Neural cell (in vitro differentiated cells): ENCODE measurements around the gene HOXC10.

Experiments
- CTCF ChIP-seq: fragments of 450-650 bp; IDR thresholded peaks from 2 replicates; pipeline ENCODE4 v1.5.1; 2014; ENCODE audit warnings: antibody characterized with exemption, mild to moderate bottlenecking, moderate library complexity; ENCODE audit not compliant: poor library complexity, severe bottlenecking
- EP300 ChIP-seq: fragments of 450-650 bp; conservative IDR thresholded peaks from 2 replicates; pipeline ENCODE4 v1.6.1; 2014; ENCODE audit warnings: antibody characterized with exemption, mild to moderate bottlenecking, moderate library complexity; ENCODE audit not compliant: poor library complexity, severe bottlenecking
- EZH2 ChIP-seq: fragments of 200-600, 300-800 bp; shearing (Covaris generic), sonication (generic); IDR thresholded peaks from 2 replicates; pipeline ENCODE4 v1.6.1; 2014; ENCODE audit warnings: antibody characterized with exemption, low read length, borderline replicate concordance, mild to moderate bottlenecking; ENCODE audit not compliant: insufficient read depth, poor library complexity, severe bottlenecking
- MXI1 ChIP-seq: fragments of 450-650 bp; conservative IDR thresholded peaks from 2 replicates; pipeline ENCODE4 v1.6.1; 2014; ENCODE audit warnings: antibody characterized with exemption, mild to moderate bottlenecking; ENCODE audit not compliant: poor library complexity, severe bottlenecking
- POLR2AphosphoS5 ChIP-seq: IDR thresholded peaks from 2 replicates; pipeline ENCODE4 v1.6.1; 2012
- RAD21 ChIP-seq: fragments of 450-650 bp; conservative IDR thresholded peaks from 2 replicates; pipeline ENCODE4 v1.6.1; 2014; ENCODE audit warnings: antibody characterized with exemption, mild to moderate bottlenecking, moderate library complexity
- SMC3 ChIP-seq: fragments of 450-650 bp; conservative IDR thresholded peaks from 2 replicates; pipeline ENCODE4 v1.6.1; 2014; ENCODE audit warnings: antibody characterized with exemption, mild to moderate bottlenecking, moderate library complexity; ENCODE audit not compliant: poor library complexity
- TAF1 ChIP-seq: IDR thresholded peaks from 2 replicates; pipeline ENCODE4 v1.6.1; 2012; ENCODE audit warnings: low read depth
- TF ChIP-seq, protein P1 (sequence below): IDR thresholded peaks from 2 replicates; pipeline ENCODE4 v1.6.1; 2012; ENCODE audit warnings: borderline replicate concordance

DNA sequence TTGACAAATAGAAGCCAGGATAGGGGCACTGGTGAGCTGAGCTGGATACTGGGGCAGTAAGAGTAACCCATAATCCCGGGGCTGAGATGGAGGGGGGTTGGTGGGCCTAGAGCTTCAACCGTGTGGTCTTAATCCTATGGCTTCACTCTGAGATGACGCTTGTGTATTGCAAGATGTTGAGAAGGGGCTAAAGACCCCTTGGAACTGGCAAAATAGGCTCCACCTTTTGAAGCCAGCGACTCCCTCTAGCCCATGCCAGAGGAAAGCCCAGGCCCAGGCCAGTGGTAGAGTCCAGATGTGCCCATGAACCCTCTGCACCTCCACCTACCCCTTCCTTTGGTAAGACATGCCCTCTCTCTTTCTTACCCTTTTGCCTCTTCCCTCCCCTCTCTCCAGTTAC is 25.6 kb upstream of the HOXC10 start:
- no peak for TF ChIP-seq EZH2
- TF ChIP-seq CTCF, result no peak
- TF ChIP-seq, protein P1, sequence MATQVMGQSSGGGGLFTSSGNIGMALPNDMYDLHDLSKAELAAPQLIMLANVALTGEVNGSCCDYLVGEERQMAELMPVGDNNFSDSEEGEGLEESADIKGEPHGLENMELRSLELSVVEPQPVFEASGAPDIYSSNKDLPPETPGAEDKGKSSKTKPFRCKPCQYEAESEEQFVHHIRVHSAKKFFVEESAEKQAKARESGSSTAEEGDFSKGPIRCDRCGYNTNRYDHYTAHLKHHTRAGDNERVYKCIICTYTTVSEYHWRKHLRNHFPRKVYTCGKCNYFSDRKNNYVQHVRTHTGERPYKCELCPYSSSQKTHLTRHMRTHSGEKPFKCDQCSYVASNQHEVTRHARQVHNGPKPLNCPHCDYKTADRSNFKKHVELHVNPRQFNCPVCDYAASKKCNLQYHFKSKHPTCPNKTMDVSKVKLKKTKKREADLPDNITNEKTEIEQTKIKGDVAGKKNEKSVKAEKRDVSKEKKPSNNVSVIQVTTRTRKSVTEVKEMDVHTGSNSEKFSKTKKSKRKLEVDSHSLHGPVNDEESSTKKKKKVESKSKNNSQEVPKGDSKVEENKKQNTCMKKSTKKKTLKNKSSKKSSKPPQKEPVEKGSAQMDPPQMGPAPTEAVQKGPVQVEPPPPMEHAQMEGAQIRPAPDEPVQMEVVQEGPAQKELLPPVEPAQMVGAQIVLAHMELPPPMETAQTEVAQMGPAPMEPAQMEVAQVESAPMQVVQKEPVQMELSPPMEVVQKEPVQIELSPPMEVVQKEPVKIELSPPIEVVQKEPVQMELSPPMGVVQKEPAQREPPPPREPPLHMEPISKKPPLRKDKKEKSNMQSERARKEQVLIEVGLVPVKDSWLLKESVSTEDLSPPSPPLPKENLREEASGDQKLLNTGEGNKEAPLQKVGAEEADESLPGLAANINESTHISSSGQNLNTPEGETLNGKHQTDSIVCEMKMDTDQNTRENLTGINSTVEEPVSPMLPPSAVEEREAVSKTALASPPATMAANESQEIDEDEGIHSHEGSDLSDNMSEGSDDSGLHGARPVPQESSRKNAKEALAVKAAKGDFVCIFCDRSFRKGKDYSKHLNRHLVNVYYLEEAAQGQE, result no peak
- no peak for TF ChIP-seq POLR2AphosphoS5
- TF ChIP-seq SMC3, result no peak
- TF ChIP-seq TAF1, result no peak
- TF ChIP-seq RAD21, result no peak
- TF ChIP-seq EP300, result no peak
- no peak for TF ChIP-seq MXI1
